ENCODE data around the gene HOXC11.

DNA sequence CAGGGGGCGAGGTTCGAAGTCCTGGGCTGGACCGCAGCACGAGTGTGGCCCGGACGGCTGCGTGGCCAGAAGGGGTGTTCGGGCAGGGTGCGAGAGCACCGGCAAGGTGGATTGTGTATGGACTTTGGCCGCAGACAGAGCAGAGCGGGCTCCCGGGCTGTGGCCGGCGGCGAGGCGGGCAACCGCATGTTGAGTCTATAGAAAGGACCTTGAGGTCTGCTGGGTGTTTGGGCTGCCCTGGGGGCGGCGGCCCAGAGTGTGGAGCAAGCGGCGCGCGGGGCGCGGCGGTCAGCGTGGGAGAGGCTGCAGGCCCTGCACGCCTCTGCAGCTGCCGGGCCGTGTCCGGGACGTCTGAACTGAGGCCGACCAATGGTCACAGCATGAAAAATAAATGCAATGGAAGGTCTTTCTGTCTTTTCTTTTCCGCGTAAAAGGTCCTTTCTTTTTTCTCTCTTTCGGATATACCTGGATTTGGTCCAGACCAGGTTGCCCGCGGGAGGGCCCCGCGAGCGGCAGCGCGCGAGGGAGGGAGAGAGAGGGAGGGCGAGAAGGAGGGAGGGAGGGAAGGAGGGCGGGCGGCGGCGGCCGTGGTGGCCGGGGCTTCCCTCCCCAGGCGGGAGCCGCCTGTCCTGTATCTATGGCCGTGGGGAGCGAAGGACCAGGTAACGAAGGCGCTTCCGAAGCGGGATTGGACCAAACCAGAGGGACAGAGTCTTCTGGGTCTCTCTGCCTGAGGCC is 21.5 kb downstream of the HOXC11 start:
- TF ChIP-seq GATA1 (IDR thresholded peaks at IDR 0.05; ENCODE audit: low read depth, low read length) (no peak), POLR2A (IDR thresholded peaks at IDR 0.05; ENCODE audit: low read length) (no peak)

Measured in erythroblast (primary cell).